ENCODE results near the gene NCBP2. TPM values are rescaled to one million over a fixed set of nuclear protein-coding genes. Genes with fewer than 3 reads are reported as not detected.

NCBP2 gene
- polyA plus RNA-seq, 1 donor from 2014 or later, result 138 TPM

- Histone ChIP-seq H3K79me2 (replicated peaks; ENCODE audit: insufficient read depth, low read length) (no peaks in the 10 kb centered on the region), H3F3A (ENCODE audit: insufficient read depth, low read length, poor library complexity, severe bottlenecking) (no peaks in the 10 kb centered on the region), H4K20me1 (ENCODE audit: insufficient read depth) (no peaks in the 10 kb centered on the region), H3K9ac (ENCODE audit: low read length) (no peak overlapping the region), H2AFZ (ENCODE audit: low read depth, low read length) (no peak overlapping the region), H3K4me2 (ENCODE audit: low read length) (no peak overlapping the region), H3K9me3 (ENCODE audit: low read length) (peaks cover 4% of the 10 kb centered on the region), H3K27me3 (ENCODE audit: insufficient read depth, low read depth, low read length) (peaks cover 51% of the 10 kb centered on the region), H3K36me3 (ENCODE audit: insufficient read depth, low read length) (no peaks in the 10 kb centered on the region), H3K4me3 (ENCODE audit: low read length) (peak overlapping the region; percentile 49), H3K9me2 (ENCODE audit: insufficient read depth, low read length) (no peaks in the 10 kb centered on the region), H3K27ac (ENCODE audit: low read length) (no peak overlapping the region)
- no peak for TF ChIP-seq EP300 (conservative IDR thresholded peaks at IDR 0.05; ENCODE audit: poor library complexity, severe bottlenecking)
Observed at GRCh38 chr3:196966526-196967401, 24.4 kb upstream of the NCBP2 start.

GRCh38 chr3:196965804-196966173, 23.5 kb upstream of the NCBP2 start:
- Histone ChIP-seq H3K27ac (ENCODE audit: low read length) (no peak overlapping the region), H3K79me2 (replicated peaks; ENCODE audit: insufficient read depth, low read length) (no peaks in the 10 kb centered on the region), H3K4me2 (ENCODE audit: low read length) (no peak overlapping the region), H3K4me3 (ENCODE audit: low read length) (no peak overlapping the region), H4K20me1 (ENCODE audit: insufficient read depth) (no peaks in the 10 kb centered on the region), H3K9ac (ENCODE audit: low read length) (no peak overlapping the region), H3K9me2 (ENCODE audit: insufficient read depth, low read length) (no peaks in the 10 kb centered on the region), H3F3A (ENCODE audit: insufficient read depth, low read length, poor library complexity, severe bottlenecking) (no peaks in the 10 kb centered on the region), H3K9me3 (ENCODE audit: low read length) (no peaks in the 10 kb centered on the region), H2AFZ (ENCODE audit: low read depth, low read length) (no peak overlapping the region), H3K27me3 (ENCODE audit: insufficient read depth, low read depth, low read length) (peaks cover 42% of the 10 kb centered on the region), H3K36me3 (ENCODE audit: insufficient read depth, low read length) (no peaks in the 10 kb centered on the region)
- no peak for TF ChIP-seq POLR2AphosphoS5 (IDR thresholded peaks at IDR 0.05)
- no peak for TF ChIP-seq EP300 (conservative IDR thresholded peaks at IDR 0.05; ENCODE audit: poor library complexity, severe bottlenecking)
- no peak for TF ChIP-seq CTCF (IDR thresholded peaks at IDR 0.05; ENCODE audit: poor library complexity, severe bottlenecking)
- no peak for TF ChIP-seq MXI1 (conservative IDR thresholded peaks at IDR 0.05; ENCODE audit: poor library complexity, severe bottlenecking)
- no peak for TF ChIP-seq TAF1 (IDR thresholded peaks at IDR 0.05; ENCODE audit: low read depth)
- TF ChIP-seq EZH2 (IDR thresholded peaks at IDR 0.05; ENCODE audit: borderline replicate concordance, insufficient read depth, low read length, poor library complexity, severe bottlenecking), result no peak
- no peak for TF ChIP-seq RAD21 (conservative IDR thresholded peaks at IDR 0.05)
- TF ChIP-seq, protein P1, sequence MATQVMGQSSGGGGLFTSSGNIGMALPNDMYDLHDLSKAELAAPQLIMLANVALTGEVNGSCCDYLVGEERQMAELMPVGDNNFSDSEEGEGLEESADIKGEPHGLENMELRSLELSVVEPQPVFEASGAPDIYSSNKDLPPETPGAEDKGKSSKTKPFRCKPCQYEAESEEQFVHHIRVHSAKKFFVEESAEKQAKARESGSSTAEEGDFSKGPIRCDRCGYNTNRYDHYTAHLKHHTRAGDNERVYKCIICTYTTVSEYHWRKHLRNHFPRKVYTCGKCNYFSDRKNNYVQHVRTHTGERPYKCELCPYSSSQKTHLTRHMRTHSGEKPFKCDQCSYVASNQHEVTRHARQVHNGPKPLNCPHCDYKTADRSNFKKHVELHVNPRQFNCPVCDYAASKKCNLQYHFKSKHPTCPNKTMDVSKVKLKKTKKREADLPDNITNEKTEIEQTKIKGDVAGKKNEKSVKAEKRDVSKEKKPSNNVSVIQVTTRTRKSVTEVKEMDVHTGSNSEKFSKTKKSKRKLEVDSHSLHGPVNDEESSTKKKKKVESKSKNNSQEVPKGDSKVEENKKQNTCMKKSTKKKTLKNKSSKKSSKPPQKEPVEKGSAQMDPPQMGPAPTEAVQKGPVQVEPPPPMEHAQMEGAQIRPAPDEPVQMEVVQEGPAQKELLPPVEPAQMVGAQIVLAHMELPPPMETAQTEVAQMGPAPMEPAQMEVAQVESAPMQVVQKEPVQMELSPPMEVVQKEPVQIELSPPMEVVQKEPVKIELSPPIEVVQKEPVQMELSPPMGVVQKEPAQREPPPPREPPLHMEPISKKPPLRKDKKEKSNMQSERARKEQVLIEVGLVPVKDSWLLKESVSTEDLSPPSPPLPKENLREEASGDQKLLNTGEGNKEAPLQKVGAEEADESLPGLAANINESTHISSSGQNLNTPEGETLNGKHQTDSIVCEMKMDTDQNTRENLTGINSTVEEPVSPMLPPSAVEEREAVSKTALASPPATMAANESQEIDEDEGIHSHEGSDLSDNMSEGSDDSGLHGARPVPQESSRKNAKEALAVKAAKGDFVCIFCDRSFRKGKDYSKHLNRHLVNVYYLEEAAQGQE (IDR thresholded peaks at IDR 0.05; ENCODE audit: borderline replicate concordance), result no peak
- no peak for TF ChIP-seq SMC3 (conservative IDR thresholded peaks at IDR 0.05; ENCODE audit: poor library complexity)
